Stimulated activated CD4-positive, alpha-beta T cell treated with anti-CD3 and anti-CD28 coated beads, Interleukin-1b, Interleukin-23, amount 100 ng/mL, for 24 hours (primary cell): ENCODE measurements around the gene NET1.
"Not testable (repeated sequence)": the region's sequence is repeated elsewhere in the genome, so short reads cannot be mapped to it uniquely, and the experiment has no call there.

Experiments
- DNase-seq, 4 experiments: peaks; one replicate each; pipeline ENCODE4 v3.0.0-alpha.2; 2020; ENCODE audit warnings: low read depth in 4 of 4, low spot score in 1 of 4

The NET1 gene

GRCh38 chr10:5412277-5412941, at the start of gene NET1:
TSS of gene NET1 (plus strand) at chr10:5412557. CDS start at chr10:5412693, 136 bp downstream.
- DNase-seq, result peak; percentile 38 to 64 (median 56)

- DNase-seq, result no peak
Observed at GRCh38 chr10:5362873-5363272, 49.5 kb upstream of the NET1 start.

DNA sequence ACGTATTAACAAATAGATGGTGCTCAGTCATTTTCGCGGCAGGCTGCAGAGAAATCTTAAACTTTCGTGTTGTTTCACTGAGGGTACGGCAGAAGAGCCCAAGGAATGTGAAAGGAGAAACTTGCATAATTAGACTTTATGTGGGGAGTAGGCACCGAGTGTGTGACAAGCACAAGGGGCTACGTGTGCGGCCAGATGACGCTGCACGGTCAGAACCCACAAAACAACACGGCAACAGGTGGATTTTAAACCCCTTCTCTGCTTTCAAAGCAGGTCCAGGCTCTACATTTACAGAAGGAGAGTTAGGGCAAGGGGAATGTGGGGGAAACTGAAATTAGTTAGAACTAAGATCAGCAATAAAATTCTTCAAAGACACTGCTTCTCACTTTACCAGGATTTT, 48.0 kb upstream of the NET1 start:
- DNase-seq, result no peak

- no peak for DNase-seq
Observed at GRCh38 chr10:5364890-5365338, 47.4 kb upstream of the NET1 start, which contains the start of gene UCN3. TSS of gene UCN3 (plus strand) at chr10:5364966. CDS start at chr10:5373721, 8,755 bp downstream.

DNA sequence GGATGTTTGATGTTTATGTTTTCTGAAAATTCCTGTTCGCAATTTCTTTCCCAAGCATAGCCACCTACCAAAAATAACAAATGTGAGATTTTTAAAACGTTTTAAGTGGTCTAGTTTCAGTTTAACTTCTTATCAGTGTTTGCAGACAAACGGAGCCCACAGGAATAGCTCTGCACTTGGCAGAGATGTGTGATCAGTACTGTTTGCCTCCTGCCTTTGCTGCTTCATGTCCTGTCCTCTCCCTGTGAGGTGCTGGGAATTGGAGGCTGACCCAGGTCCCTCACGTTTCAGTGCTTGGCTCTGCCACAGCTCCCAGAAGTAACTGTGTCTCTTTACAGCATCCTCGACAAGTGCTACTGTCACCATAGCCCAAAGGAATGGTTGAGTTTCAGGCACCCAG, 46.4 kb upstream of the NET1 start:
- DNase-seq, result no peak

GRCh38 chr10:5369362-5370158, 42.8 kb upstream of the NET1 start:
- DNase-seq, result no peak

DNA sequence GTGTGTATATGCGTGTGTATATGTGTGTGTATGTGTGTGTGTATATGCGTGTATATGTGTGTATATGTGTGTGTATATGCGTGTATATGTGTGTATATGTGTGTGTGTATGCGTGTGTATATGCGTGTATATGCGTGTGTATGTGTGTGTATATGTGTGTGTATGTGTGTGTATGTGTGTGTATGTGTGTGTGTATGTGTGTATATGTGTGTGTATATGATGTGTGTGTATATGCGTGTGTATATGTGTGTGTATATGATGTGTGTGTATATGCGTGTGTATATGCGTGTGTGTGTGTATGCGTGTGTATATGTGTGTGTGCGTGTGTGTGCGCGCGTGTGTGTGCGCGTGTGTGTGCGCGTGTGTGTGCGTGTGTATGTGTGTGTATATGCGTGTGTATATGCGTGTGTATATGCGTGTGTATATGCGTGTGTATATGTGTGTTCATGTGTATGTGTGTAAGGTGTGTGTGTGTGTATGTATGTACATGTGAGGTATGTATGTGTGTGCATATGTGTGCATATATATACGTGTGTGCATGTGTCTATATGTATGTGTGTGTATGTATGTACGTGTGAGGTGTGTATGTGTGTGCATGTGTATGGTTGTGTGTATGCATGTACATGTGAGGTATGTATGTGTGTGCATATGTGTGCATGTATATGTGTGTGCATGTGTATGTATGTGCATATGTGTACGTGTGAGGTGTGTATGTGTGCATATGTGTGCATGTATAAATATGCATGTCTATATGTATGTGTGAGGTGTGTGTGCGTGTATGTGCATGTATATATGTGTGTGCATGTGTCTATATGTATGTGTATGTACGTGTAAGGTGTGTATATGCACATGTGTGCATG, 41.6 kb upstream of the NET1 start:
- no peak for DNase-seq

DNA sequence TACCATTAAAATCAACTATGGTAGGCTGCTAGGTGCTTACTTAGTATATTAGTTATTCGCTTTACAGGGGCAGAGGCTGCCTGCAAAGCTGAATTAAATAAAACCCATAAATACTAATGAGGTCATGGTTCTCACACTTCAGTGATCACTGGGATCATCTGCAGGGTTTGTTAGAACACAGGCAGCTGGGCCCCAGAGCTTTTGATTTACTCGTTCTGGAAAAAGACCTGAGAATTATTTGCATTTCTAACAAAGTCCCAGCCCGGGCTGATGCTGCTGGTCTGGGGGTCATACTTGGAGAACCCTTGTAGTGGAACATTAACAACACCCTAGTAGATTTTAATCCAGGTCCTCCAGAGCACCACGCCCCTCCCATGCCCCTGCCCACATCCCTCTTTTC, 39.0 kb upstream of the NET1 start:
- no peak for DNase-seq

DNA sequence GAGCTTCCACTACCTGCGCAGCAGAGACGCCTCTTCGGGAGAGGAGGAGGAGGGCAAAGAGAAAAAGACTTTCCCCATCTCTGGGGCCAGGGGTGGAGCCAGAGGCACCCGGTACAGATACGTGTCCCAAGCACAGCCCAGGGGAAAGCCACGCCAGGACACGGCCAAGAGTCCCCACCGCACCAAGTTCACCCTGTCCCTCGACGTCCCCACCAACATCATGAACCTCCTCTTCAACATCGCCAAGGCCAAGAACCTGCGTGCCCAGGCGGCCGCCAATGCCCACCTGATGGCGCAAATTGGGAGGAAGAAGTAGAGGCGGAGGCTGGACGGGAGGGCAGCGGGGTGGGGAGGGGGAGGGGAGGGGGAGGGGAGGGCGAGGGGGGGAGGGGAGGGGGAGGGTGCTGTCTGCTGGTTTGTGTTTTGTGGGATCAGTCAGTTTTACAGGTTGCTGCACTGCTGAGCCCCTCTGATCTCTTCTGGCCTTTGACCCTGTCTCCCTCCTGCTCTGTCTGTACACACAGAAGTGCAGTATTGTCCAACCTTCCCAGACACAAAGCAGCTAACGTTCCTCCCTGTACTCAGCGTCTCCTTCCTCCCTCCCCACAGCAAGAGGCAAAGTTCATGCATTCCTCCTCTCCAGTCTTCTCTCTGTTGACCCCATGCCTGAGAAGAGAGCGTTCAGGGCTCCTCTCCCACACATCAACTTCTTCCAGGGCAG, 38.3 kb upstream of the NET1 start:
- DNase-seq, result no peak

GRCh38 chr10:5376450-5376849, 35.9 kb upstream of the NET1 start:
- no peak for DNase-seq

GRCh38 chr10:5379202-5379601, 33.2 kb upstream of the NET1 start:
- not testable (repeated sequence) for DNase-seq

- DNase-seq, result not testable (repeated sequence)
Observed at GRCh38 chr10:5380395-5380794, 32.0 kb upstream of the NET1 start.

DNA sequence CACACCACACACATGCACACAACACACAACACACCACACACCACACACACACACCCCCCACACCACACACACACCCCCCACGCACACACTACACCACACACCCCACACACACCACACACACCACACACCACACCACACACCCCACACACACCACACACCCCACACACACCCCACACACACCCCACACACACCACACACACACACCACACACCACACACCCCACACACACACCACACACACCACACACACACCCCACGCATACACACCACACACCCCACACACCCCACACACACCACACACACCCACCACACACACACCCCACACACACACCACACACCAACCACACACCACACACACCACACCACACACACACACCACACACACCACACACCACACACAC, 31.2 kb upstream of the NET1 start:
- no peak for DNase-seq

- DNase-seq, result no peak
Observed at GRCh38 chr10:5385224-5385623, 27.1 kb upstream of the NET1 start.

DNA sequence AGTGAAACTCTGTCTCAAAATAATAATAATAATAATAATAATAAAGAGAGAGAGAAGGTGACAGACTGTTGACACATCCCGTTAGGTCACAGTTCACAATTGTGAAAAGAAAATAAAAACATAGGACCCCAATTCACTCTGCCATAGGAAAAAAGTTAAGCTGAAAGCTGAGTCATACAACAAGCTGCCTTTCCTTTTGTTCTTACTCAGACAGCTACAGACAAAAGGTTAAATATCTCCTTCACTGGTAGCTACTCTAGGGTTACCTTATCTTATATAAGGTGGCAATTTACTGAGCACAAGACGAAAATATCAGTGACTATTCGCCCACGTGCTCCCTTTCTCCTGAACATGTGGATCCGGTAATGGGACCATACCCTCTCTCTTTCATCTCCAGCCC, 25.2 kb upstream of the NET1 start:
- DNase-seq, result no peak

- DNase-seq, result no peak
Observed at GRCh38 chr10:5390607-5391205, 21.7 kb upstream of the NET1 start.

DNA sequence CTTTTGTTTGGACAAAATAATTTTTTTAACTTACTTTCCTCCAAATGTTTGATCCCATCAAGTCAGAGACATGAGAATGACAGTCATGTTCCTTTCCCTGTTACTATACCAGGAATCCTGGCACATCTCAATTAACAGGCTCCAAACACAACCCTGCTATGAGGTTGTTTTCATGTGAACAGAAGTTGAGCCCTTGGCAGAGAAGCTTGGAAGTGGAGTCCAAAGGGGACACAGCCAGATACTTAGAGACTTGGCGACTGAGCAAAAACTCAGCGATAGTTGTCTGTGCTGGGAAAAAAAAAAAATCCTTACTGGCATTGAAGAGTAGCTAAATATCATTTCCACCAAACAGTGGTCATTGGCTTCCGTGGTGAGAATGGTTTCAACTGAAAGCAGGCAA, 20.6 kb upstream of the NET1 start:
- DNase-seq, result no peak

- DNase-seq, result no peak
Observed at GRCh38 chr10:5393529-5393928, 18.8 kb upstream of the NET1 start.

GRCh38 chr10:5395168-5395567, 17.2 kb upstream of the NET1 start:
- DNase-seq, result no peak

GRCh38 chr10:5396556-5397300, 15.6 kb upstream of the NET1 start:
- DNase-seq, result no peak
